Hippocampal formation (tissue), 2 donors: ENCODE data around the gene CNR2.
"Not testable (repeated sequence)": the region's sequence is repeated elsewhere in the genome, so short reads cannot be mapped to it uniquely, and the experiment has no call there.

ENCODE experiments used
- DNase-seq, 2 donors: peaks; one replicate each; lab custom pipeline; 2025; lab: John Stamatoyannopoulos, UW

CNR2 gene

DNA sequence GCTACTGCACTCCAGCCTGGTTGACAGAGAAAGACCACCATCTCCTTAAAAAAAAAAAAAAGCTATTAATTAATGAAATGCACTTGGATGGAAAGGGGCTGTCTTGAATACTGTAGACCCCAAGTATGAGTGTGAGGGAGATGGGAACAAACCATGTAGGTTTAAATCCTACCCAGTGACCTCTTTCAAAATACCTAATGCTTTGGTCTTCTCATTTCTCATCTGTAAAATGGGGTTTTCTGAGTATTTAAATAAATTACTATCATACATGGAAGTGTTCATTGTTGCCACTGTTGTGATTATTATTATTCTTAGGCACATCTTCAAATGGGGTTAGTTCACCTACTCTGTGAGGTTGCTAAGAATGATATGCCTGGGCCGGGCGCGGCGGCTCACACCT lies 27.9 kb downstream of the CNR2 start:
- no peak for DNase-seq

DNA sequence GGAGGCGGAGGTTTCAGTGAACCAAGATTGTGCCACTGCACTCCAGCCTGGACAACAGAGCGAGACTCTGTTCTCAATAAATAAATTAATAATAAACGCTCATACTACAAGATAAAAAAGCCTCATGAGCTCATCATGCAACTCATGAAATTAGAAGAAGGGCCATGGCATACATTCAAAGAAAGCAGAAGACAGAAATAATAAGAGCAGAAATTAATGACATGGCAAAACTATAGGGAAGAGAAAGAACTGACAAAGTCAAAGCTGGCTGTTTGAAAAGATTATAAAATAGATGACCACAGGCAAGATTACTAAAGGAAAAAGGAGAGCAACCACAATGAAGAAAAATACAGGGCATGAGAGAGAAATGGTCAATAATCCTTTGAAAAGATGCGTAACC lies 30.4 kb downstream of the CNR2 start:
- DNase-seq: no peak

DNA sequence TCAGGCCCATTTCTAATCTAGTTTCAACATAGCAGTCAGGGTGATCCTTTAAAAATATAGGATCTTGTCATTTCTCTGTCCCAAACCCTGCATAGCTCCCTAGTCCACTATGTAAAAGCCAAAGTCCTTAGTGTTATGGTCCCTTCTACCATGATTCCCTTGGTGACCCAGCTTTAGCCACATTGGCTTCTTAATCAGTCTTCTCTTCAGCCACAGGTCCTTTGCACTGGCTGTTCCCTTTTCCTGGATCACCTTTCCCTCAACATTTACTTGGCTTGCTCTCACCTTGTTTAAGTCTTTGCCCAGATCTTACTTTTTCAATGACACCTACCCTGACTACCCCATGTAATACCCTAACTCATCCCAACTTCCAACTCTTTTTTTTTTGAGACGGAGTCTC lies 33.4 kb downstream of the CNR2 start:
- no peak for DNase-seq

DNA sequence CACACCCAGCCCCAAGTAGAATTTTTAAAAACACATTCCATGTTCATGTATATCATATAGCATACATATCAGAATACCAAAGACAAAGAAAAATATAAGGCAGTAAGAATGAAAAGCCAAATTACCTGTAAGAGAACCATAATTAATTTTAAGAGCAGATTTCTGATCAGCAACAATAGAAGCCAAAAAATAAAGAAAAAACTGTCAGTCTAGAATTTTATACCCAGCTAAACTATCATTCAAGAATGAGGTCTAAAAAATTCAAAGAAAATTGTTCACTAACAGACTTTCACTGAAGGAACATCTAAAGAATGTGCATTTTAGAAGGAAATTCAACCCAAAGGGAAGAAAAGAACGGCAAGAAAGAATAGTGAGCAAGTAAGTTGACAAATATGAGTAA lies 34.5 kb downstream of the CNR2 start:
- no peak for DNase-seq

DNA sequence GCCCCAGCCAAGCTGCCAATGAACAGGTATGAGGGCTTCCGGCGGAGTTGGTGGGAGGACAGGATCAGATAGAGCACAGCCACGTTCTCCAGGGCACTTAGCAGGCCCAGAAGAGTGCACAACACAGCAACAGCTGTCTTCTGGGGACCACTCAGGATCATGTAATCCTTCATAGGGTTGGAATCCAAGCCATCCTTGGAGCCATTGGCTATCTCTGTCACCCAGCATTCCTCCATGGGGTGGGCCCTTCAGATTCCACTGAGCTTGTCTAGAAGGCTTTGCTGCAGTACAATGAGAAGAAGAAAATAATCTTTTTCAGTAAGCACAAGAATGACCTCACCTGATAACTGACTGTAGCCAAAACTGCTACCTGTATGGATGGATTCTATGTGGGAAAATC lies 37.8 kb downstream of the CNR2 start:
- DNase-seq: no peak

DNA sequence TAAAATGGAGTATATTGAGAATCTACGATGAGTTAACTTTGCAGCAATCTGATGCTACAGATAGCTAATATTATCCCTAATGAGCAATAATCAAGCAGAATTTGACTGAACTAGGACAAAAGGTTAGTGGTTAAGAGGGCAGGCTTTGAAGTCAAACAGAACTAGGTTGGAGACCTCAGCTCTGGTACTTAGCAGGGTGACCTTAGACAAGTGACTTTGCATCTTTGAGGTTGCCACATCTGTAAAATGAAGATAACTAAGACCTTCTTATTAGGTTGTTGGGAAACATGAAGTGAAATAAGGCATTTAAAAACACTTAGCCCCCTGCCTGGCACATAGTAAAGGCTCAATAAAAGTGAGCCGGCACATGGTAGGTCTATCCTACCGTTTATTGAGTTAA lies 40.7 kb downstream of the CNR2 start:
- DNase-seq: no peak

DNA sequence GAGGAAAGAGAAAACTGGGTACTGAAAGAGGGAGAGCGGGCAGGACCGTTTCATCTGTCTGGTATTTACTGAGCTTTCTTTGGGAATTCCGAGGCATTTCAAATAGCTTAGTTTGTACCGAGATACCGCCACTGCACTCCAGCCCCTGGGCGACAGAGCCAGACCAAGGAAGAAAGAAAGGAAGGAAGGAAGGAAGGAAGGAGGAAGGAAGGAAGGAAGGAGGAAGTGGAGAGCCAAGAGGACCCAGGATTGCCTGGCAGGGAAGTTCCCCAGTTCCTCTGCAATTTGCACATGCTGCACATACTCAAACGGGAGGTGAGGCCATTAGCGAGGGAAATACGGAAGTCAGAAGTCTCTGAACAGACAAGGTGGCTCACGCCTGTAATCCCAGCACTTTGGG lies 44.1 kb downstream of the CNR2 start:
- no peak for DNase-seq

DNA sequence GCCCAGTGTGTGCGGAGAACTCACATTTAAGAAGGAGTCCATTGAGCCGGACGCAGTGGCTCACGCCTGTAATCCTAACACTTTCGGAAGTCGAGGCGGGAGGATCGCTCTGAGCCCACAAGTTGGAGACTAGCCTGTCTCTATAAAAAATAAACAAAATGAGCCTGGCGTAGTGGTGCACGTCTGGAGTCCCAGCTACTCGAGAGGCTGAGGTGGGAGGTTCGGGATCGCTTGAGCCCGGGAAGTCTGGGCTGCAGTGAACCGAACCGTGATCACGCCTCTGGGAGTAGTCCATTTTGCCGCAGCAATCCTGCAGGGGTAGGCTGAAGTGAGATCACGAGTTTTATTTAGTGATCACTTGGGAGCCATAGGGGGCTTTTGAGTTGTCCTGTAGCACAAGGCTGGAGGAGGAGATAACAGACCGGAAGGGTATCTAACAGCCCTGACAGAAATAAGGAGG lies 44.6 kb downstream of the CNR2 start:
- DNase-seq: peak in 1 of 2 donors; percentile 13

DNA sequence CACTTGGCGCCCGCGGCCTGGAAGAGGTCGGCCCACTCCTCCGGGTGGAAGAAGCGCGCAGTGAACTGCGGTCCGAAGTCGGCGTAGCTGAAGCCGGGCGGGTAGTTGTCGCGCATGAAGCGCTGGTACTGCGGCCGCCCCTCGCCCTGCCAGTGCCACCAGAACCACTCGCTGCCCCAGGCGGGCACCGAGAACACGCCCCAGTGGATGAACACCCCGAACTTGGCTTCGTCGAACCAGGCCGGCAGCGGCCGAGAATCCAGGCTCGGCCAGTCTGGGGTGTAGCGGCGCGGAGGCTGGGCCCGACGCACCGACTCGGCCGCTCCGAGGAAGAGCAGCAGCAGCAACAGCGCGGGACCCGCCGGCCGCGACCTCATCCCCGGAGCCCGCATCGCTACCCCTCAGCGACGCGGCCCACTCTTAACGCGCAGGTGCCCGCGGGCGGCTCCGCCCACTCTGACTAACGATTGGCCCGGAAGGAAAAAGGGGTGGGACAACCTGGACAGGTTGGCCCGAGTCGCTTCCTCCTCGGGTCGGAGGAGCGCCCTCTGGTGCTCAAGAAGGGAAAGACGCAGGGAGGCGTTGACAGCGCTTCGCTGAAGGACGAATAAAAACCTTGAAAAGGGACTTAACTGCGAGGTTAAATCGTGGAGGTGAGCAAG lies 45.1 kb downstream of the CNR2 start, which contains the start of gene FUCA1:
FUCA1 (minus strand) TSS at position 396 of the 662 bp plus-strand sequence; CDS start at position 392, 4 bp downstream.
- DNase-seq: peak; percentile 89 to 93

DNA sequence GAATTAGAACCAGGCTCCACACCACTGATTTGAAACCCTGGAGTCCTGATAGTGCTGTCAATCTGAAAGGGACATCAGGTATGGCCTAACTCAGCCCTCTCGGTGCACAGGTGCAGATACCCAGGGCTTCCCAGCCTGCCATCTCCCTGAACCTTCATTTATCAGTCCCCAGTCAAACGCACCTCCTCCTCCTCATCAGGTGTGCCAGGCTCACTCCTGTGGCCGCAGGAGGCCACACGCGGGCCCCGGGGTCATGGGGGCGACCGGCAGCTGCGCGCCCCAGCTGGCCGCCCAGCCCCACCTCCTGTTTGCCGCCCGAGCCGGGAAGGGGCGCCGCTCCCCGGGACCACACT lies 45.6 kb downstream of the CNR2 start:
- no peak for DNase-seq

DNA sequence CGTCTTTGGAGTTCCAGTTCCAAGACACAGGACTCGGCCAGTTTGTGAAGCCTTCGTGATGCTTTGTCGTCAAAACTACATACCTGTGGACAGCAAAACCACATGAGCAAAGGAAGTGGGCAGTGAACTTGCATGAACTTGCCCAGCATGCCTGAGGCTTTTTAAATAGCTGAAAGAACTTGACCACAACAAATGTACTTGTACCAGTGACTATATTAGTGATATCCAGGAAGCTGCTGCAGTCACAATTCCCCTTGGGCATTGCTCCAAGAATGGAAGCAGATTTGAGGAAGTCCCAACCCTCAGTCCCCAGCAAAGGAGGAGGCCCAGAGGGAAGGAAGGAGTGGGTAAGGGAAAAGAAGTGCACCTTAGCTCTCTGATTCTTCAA lies 47.6 kb downstream of the CNR2 start:
- DNase-seq: peak in 1 of 2 donors; percentile 1

DNA sequence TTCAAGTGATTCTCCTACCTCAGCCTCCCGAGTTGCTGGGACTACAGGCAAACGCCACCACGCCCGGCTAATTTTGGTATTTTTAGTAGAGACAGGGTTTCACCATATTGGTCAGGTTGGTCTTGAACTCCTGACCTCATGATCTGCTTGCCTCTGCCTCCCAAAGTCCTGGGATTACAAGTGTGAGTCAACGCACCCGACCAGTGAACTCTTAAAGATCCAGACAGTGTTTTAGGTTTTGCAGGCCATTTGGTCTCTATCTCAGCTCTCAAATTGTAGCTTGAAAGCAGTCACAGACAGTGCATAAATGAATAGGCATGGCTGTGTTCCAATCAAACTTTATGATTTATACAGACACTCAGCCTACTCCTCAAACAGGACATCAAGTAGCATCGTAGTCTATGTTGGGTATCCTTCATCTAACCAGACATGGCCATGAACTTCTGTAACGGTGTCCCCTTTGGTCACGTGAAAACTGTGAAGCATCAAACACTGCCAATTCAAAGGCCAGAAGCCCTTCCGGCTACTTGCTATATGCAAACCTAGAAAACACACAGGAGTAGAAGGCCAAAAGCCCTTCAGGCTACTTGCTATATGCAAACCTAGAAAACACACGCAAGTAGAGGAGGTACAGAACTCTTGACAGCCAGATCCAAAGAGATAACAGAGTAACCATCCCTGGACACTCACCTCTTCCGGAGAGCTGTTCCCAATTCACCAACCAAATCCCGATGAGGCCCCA lies 48.2 kb downstream of the CNR2 start:
- no peak for DNase-seq

DNA sequence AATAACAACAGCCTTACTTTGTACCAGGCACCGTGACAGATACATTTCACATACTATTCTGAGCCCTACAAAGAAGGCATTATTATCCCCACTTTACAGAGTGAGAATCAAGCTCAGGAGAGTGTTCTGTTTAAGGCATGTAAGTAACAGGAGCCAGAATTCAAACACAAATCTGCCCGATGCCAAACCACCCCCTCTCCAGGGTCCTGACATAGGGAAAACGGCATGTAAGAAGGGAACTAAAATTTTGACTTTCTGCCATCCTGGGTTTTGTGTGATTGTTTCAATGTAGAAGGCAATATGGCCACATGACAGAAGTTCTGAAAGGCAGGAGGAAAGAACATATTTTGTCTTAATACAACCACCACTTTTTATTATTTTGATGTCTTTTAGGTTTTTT lies 50.5 kb downstream of the CNR2 start:
- no peak for DNase-seq

DNA sequence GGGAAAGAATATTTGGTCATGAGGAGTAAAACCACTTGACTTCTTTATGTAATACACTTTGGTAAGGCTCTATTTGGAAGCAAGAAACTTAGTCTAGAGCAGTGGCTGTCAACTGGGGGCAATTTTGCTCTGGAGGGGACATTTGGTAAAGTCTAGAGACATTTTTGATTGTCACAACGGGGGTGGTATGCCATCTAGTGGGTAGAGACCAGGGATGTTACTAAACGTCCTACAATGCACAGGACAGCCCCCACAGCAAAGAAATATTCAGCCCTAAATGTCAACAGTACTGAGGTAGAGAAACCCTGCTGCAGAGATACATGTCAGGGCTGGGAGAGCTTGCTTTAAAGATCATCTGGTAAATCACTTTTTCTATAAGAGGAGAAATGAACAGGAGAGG lies 58.6 kb downstream of the CNR2 start:
- DNase-seq: no peak

DNA sequence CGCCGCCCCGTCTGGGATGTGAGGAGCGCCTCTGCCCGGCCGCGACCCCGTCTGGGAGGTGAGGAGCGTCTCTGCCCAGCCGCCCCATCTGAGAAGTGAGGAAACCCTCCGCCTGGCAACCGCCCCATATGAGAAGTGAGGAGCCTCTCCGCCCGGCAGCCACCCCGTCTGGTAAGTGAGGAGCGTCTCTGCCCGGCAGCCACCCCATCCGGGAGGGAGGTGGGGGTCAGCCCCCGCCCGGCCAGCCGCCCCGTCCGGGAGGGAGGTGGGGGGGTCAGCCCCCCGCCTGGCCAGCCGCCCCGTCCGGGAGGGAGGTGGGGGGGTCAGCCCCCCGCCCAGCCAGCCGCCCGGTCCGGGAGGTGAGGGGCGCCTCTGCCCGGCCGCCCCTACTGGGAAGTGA lies 60.0 kb downstream of the CNR2 start:
- DNase-seq: not testable (repeated sequence)

DNA sequence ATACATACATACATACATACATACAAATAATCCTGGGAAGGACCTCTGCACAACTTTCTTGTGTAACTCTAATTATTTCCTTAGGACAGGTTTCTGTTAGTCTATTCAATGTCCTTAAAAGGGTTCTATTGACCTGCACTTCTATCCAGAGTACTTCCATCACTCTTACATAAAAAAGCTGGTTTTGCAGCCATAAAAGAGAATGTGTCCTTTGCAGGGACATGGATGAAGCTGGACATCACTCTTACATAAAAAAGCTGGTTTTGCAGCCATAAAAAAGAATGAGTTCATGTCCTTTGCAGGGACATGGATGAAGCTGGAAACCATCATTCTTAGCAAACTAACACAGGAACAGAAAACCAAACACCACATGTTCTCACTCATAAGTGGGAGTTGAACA lies 61.8 kb downstream of the CNR2 start:
- DNase-seq: not testable (repeated sequence)

DNA sequence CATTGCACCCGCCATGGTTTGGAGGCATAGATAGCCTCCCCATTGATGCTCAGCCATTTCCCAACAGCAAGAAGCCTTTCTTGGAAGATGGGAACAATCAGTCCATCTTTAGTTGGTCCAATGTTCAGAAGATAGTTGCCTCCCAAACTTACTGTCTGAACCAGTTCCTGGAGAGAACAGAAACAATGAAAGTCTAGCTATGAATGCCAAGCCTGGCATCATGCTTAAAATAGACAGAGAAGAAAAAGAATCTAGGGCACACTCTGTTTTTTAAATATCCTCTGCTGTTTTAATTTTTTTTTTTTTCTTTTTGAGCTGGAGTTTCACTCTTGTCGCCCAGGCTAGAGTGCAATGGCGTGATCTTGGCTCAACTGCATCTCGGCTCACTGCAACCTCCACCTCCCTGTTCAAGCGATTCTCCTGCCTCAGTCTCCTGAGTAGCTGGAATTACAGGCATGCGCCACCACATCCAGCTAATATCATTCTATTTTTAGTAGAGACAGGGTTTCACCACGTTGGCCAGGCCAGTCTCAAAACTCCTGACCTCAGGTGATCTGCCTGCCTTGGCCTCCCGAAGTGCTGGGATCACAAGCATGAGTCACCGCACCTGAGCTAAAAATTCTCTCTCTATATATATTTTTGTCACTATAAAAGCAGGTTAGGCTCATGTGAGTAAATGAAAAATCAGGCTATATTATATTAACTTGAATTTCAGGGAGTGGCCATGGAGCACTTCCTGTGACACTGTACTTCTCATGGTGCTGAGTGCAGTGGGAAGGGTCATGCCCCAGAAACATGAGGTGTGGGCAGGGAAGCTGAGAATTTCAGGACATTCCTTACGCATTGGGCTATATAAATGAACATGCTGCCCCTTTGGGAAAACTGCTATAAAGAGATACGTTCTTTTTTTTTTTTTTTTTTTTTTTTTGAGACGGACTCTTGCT lies 64.2 kb downstream of the CNR2 start:
- DNase-seq: no peak

DNA sequence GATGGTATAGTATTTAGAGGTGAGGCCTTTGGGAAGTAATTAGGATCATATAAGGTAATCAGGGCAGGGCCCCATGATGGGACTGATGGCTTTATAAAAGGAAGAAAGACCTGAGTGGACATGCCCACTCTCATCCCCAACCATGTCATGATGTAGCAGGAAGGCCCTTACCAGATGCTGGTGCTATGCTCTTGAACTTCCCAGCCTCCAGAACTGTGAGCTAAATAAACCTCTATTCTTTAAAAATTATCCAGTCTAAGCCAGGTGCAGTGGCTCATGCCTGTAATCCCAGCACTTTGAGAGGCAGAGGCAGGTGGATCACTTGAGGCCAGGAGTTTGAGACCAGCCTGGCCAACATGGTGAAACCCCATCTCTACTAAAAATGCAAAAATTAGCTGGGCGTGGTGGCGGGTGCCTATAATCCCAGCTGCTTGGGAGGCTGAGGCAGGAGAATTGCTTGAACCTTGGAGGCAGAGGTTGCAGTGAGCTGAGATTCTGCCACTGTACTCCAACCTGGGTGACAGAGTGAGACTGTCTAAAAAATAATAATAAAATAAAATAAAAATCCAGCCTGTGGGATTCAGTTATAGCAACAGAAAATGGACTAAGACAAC lies 65.6 kb downstream of the CNR2 start:
- not testable (repeated sequence) for DNase-seq

DNA sequence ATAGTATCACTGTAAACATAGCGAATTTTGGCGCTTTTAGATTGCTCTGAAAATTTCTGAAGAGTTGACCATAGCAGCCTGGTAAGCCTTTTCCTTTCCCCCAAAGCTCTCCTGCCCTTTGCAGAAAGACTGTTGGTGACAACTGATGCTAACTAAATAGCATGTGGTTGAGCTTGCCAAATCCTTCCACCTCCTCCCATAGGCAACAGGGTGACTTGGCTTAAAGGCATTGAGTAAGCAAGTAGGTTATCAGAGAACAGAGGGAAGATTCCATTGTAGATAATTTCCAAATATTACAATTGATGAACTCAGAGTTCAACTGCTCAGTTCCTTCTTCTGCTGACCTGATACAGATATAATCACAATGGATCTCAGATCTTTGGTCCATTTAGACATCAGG lies 68.0 kb downstream of the CNR2 start:
- DNase-seq: no peak

DNA sequence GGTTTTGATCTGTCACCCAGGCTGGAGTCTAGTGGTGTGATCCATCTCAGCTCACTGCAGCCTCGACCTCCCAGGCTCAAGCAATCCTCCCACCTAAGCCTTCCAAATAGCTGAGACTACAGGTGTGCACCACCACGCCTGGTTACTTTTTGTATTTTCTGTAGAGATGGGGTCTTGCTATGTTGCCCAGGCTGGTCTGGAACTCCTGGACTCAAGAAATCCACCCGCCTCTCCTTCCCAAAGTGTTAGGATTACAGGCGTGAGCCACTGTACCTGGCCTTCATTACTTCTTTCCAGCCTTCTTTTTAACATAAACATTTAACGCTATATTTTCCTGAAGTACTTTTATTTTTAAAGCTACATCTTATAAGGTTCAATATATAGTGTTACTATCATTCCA lies 69.5 kb downstream of the CNR2 start:
- DNase-seq: no peak

DNA sequence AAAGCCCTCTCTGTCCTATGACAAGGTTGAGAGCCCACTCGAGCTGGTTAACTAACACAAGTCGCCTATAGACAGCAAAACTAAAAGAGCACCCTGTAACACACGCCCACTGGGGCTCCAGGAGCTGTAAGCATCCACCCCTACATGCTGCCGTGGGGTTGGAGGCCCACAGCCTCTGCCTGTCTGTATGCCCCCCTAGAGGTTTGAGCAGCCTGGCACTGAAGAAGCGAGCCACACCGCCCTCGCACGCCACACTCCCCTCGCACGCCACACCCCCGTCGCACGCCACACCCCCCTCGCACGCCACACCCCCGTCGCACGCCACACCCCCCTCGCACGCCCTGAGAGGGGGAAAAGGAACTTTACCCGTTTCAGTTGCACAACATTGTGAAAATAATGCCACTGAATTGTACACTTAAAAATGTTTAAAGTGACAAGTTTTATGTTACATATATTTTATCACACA lies 74.7 kb downstream of the CNR2 start:
- peak in 1 of 2 donors; percentile 37 for DNase-seq

DNA sequence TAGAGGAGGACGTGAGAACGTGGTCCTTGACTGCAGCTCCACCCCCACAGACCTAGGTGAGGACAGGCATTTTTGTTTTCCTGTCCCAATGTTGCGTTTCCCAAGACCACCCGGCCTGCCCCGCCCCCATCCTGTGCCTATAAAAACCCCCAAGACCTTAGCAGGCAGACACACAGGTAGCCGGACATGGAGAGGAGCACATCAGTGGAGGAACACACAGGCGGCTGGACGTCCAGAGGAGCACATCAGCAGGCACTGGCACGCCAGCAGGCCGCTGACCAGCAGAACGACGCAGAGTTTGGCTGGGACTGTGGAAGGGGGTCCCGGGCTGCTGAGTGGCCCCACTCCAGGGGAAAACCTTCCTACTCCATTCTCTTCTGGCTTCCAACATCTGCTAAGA lies 75.3 kb downstream of the CNR2 start:
- DNase-seq: no peak
